DMS79 (cell line): ENCODE data around the gene GRIN2A.

ENCODE experiments used
- DNase-seq: peaks from one replicate; lab custom pipeline; 2025; lab: John Stamatoyannopoulos, UW

GRIN2A gene

GRCh38 chr16:9965079-9965478 is 217.1 kb downstream of the GRIN2A start:
- DNase-seq = no peak

- no peak for DNase-seq
Observed at GRCh38 chr16:9964426-9964825, 217.8 kb downstream of the GRIN2A start.

- DNase-seq = no peak
Observed at GRCh38 chr16:9957433-9957832, 224.8 kb downstream of the GRIN2A start.

GRCh38 chr16:9957002-9957401 is 225.2 kb downstream of the GRIN2A start:
- no peak for DNase-seq

- no peak for DNase-seq
Observed at GRCh38 chr16:9955677-9956076, 226.6 kb downstream of the GRIN2A start.

- DNase-seq = no peak
Observed at GRCh38 chr16:9953908-9954570, 228.2 kb downstream of the GRIN2A start.

GRCh38 chr16:9950658-9951057 is 231.6 kb downstream of the GRIN2A start:
- no peak for DNase-seq

- no peak for DNase-seq
Observed at GRCh38 chr16:9949396-9949795, 232.8 kb downstream of the GRIN2A start.

- no peak for DNase-seq
Observed at GRCh38 chr16:9948933-9949332, 233.3 kb downstream of the GRIN2A start.

- no peak for DNase-seq
Observed at GRCh38 chr16:9946022-9946720, 236.1 kb downstream of the GRIN2A start.

- no peak for DNase-seq
Observed at GRCh38 chr16:9943121-9943520, 239.1 kb downstream of the GRIN2A start.

- DNase-seq = no peak
Observed at GRCh38 chr16:9941245-9941644, 241.0 kb downstream of the GRIN2A start.

GRCh38 chr16:9934723-9935508 is 247.3 kb downstream of the GRIN2A start:
- DNase-seq = no peak

GRCh38 chr16:9932919-9933653 is 249.1 kb downstream of the GRIN2A start:
- no peak for DNase-seq

- no peak for DNase-seq
Observed at GRCh38 chr16:9932000-9932399, 250.2 kb downstream of the GRIN2A start.

GRCh38 chr16:9929836-9930235 is 252.4 kb downstream of the GRIN2A start:
- DNase-seq = no peak

- no peak for DNase-seq
Observed at GRCh38 chr16:9929313-9929712, 252.9 kb downstream of the GRIN2A start.

- peak; percentile 56 for DNase-seq
Observed at GRCh38 chr16:9922441-9922840, 259.8 kb downstream of the GRIN2A start.

GRCh38 chr16:9921997-9922396 is 260.2 kb downstream of the GRIN2A start:
- no peak for DNase-seq

GRCh38 chr16:9919460-9919859 is 262.8 kb downstream of the GRIN2A start:
- DNase-seq = no peak

- no peak for DNase-seq
Observed at GRCh38 chr16:9917691-9918090, 264.5 kb downstream of the GRIN2A start.

- peak; percentile 57 for DNase-seq
Observed at GRCh38 chr16:9913604-9914326, 268.5 kb downstream of the GRIN2A start.
